T-cell (primary cell): ENCODE measurements around the gene GATC. TPM values are rescaled to one million over a fixed set of nuclear protein-coding genes. Genes with fewer than 3 reads are reported as not detected.

Experiments used
- ATAC-seq, 4 experiments: fragments of 200-7000 bp in 3 of 4; fragments of 150-1000 bp in 1 of 4; cut with Tn5 transposase; replicated peaks in 1 of 4; 1 replicate in 3 of 4; 2 replicates in 1 of 4; pipeline ENCODE4 v1.10.0; 2021; ENCODE audit warnings: moderate library complexity in 3 of 4, mild to moderate bottlenecking in 2 of 4, moderate number of reproducible peaks in 1 of 4
- CTCF ChIA-PET, 2 donors: fragments of 300-600 bp; sonication (Branson Sonifier 250); formaldehyde crosslinking; loops; one replicate each; lab custom pipeline; 2022; ENCODE audit warnings: antibody characterized with exemption in 2 of 2; lab: Charles Lee
- POLR2A ChIA-PET, 2 donors: fragments of 300-600 bp; sonication (Branson Sonifier 250); formaldehyde crosslinking; loops; one replicate each; lab custom pipeline; 2022; ENCODE audit warnings: antibody characterized with exemption in 2 of 2; lab: Charles Lee
- DNase-seq, 35 experiments: peaks; one replicate each; pipeline versions ENCODE4 v3.0.0 to v3.0.0-alpha.2; 2013 to 2023
- H3K27ac ChIP-seq: one replicate; pipeline ENCODE4 v1.5.1; 2013; ENCODE audit warnings: low read length
- H3K27me3 ChIP-seq, 2 experiments: replicated peaks in 1 of 2; 1 replicate in 1 of 2; 2 replicates in 1 of 2; pipeline versions ENCODE4 v1.6.1 to v1.7.0; 2013; ENCODE audit warnings: low read length in 1 of 2, mixed read lengths in 1 of 2; ENCODE audit not compliant: control insufficient read depth in 2 of 2, insufficient read depth in 2 of 2; ENCODE audit errors: extremely low read depth in 1 of 2
- H3K36me3 ChIP-seq, 2 donors: 1 replicate in 1 of 2; 2 replicates in 1 of 2; pipeline versions ENCODE4 v1.6.1 to v1.7.0; 2013; ENCODE audit warnings: low read length in 1 of 2; ENCODE audit not compliant: control insufficient read depth in 2 of 2, insufficient read depth in 1 of 2; ENCODE audit errors: extremely low read depth in 1 of 2
- H3K4me1 ChIP-seq, 2 experiments: 1 replicate in 1 of 2; 2 replicates in 1 of 2; pipeline versions ENCODE4 v1.6.1 to v1.7.0; 2013; ENCODE audit warnings: low read length in 2 of 2, mixed read lengths in 1 of 2; ENCODE audit not compliant: insufficient read depth in 2 of 2, control insufficient read depth in 1 of 2; ENCODE audit errors: extremely low read depth in 1 of 2
- H3K4me3 ChIP-seq, 2 donors: 1 replicate in 1 of 2; 2 replicates in 1 of 2; pipeline versions ENCODE4 v1.5.1 to v1.7.0; 2013; ENCODE audit warnings: mild to moderate bottlenecking in 2 of 2, low read length in 1 of 2, moderate library complexity in 1 of 2; ENCODE audit not compliant: control insufficient read depth in 1 of 2; ENCODE audit errors: extremely low read depth in 1 of 2
- H3K9me3 ChIP-seq: 2 replicates; pipeline ENCODE4 v1.7.0; 2013
- H3K27ac Mint-ChIP-seq, 2 donors: one replicate each; pipeline ENCODE4 v1.8.0; 2020 to 2021; ENCODE audit warnings: mild to moderate bottlenecking in 2 of 2, mixed read lengths in 2 of 2
- H3K27me3 Mint-ChIP-seq, 2 donors: one replicate each; pipeline ENCODE4 v1.8.0; 2021 to 2022; ENCODE audit warnings: mixed read lengths in 2 of 2
- H3K36me3 Mint-ChIP-seq: one replicate; pipeline ENCODE4 v1.8.0; 2021; ENCODE audit warnings: mixed read lengths
- H3K4me1 Mint-ChIP-seq, 3 donors: one replicate each; pipeline ENCODE4 v1.8.0; 2020 to 2022; ENCODE audit warnings: mixed read lengths in 3 of 3, mild to moderate bottlenecking in 1 of 3
- H3K4me3 Mint-ChIP-seq, 3 donors: one replicate each; pipeline ENCODE4 v1.8.0; 2020 to 2022; ENCODE audit warnings: mild to moderate bottlenecking in 3 of 3, mixed read lengths in 3 of 3, moderate library complexity in 3 of 3
- H3K9me3 Mint-ChIP-seq, 3 donors: one replicate each; pipeline ENCODE4 v1.8.0; 2020 to 2022; ENCODE audit warnings: mixed read lengths in 3 of 3
- WGBS: methylation state at CpG from one replicate; pipeline ENCODE4 v1.1.5; 2013; ENCODE audit warnings: missing lambda C conversion rate; ENCODE audit not compliant: insufficient coverage; 5-methylcytosine and 5-hydroxymethylcytosine counted together
- total RNA-seq, 35 experiments: library from RNA in 6 of 35; stranded (reverse) in 6 of 35; fragments of 120-200 nt in 1 of 35; gene quantifications; one replicate each; pipeline versions ENCODE4 v1.2.1 to v1.2.4 and lab custom pipeline; 2013 to 2026

GATC gene
- total RNA-seq, 5 donors from 2014 or later (not counting 1 experiment from before 2014, with no cell fraction given): 15.9 to 47.2 (median 30.3) TPM

GRCh38 chr12:120432772-120433525, 13.3 kb upstream of the GATC start:
- Histone ChIP-seq H3K36me3 (no peaks in the 10 kb centered on the region), H3K4me3 (no peak overlapping the region), H3K9me3 (no peaks in the 10 kb centered on the region), H3K27me3 (peaks cover 2 to 32% of the 10 kb centered on the region in 2 experiments), H3K4me1 (peaks cover 4 to 14% of the 10 kb centered on the region in 2 experiments), H3K27ac (no peak overlapping the region)
- ATAC-seq (no peak), DNase-seq (no peak)
- Mint-ChIP-seq H3K9me3 (no peaks in the 10 kb centered on the region), H3K36me3 (no peaks in the 10 kb centered on the region), H3K27ac (peak overlapping the region in 1 of 2 donors; percentile 28), H3K27me3 (peaks cover 0 to 8% of the 10 kb centered on the region in 2 donors), H3K4me1 (peaks cover 9 to 14% (median 10%) of the 10 kb centered on the region in 3 donors), H3K4me3 (no peak overlapping the region)
- ChIA-PET POLR2A (no interaction called here), CTCF (no interaction called here)
- WGBS: 74% methylated on average over 4 of the region's 10 CpGs

- Histone ChIP-seq H3K4me3 (peak within 1 kb of the TSS; percentile 85 to 93), H3K4me1 (peaks cover 20 to 26% of the 10 kb centered on the region in 2 experiments), H3K27ac (peak within 1 kb of the TSS; percentile 79), H3K9me3 (no peaks in the 10 kb centered on the region), H3K36me3 (peaks cover 2 to 20% of the 10 kb centered on the region in 2 donors), H3K27me3 (peaks cover 0 to 5% of the 10 kb centered on the region in 2 experiments)
- H3K9me3 Mint-ChIP-seq: no peaks in the 10 kb centered on the region
- H3K4me1 Mint-ChIP-seq: peaks cover 29 to 30% (median 29%) of the 10 kb centered on the region in 3 donors
- peaks cover 6% of the 10 kb centered on the region for H3K36me3 Mint-ChIP-seq
- ChIA-PET POLR2A (interaction anchor here in 1 of 2 donors (0.5 to 0.8 kb wide), 4 partner anchors 58 to 1211 kb away, joined by 3 to 4 read pairs (median 3); partner anchors contain the start of gene COQ5), CTCF (interaction anchor here (0.6 to 2.1 kb wide), 10 partner anchors 10 to 272 kb away, joined by 3 to 14 read pairs (median 4); partner anchors contain the start of genes COQ5 (in 1 of the 2), DYNLL1 (in 1 of the 2), POP5 (in 1 of the 2) and SIRT4 (in 1 of the 2))
- peaks cover 0 to 3% of the 10 kb centered on the region in 2 donors for H3K27me3 Mint-ChIP-seq
- 0% methylated on average over 55 of the region's 59 CpGs for WGBS
- peak within 1 kb of the TSS; percentile 92 to 94 for H3K27ac Mint-ChIP-seq
- H3K4me3 Mint-ChIP-seq: peak within 1 kb of the TSS; percentile 86 to 95 (median 94)
- peak; percentile 87 to 100 (median 97) for DNase-seq
- ATAC-seq: peak; percentile 95 to 98 (median 97)
These were observed 8.3 kb upstream of the GATC start, which contains the start of gene COX6A1 for GRCh38 chr12:120437735-120438494. TSS of gene COX6A1 (plus strand) at chr12:120438113. CDS start at chr12:120438127, 14 bp downstream.

GRCh38 chr12:120438495-120439198, 7.6 kb upstream of the GATC start:
- ChIA-PET POLR2A (interaction anchor here (0.6 kb wide), 3 partner anchors 13 to 122 kb away, joined by 3 read pairs; no protein-coding TSS in a partner anchor), CTCF (interaction anchor here (0.6 to 2.1 kb wide), 11 partner anchors 9 to 881 kb away, joined by 3 to 14 read pairs (median 4); partner anchors contain the start of genes COQ5 (in 1 of the 2), DYNLL1 (in 1 of the 2), SIRT4 (in 1 of the 2) and SRSF9 (in 1 of the 2))
- H3K27ac Mint-ChIP-seq: peak overlapping the region; percentile 92 to 94
- peaks cover 9% of the 10 kb centered on the region for H3K36me3 Mint-ChIP-seq
- Histone ChIP-seq H3K27ac (peak overlapping the region; percentile 79), H3K4me1 (peaks cover 20 to 26% of the 10 kb centered on the region in 2 experiments), H3K9me3 (no peaks in the 10 kb centered on the region), H3K4me3 (peak overlapping the region; percentile 85 to 93), H3K36me3 (peaks cover 2 to 25% of the 10 kb centered on the region in 2 donors), H3K27me3 (no peaks in the 10 kb centered on the region)
- H3K9me3 Mint-ChIP-seq: no peaks in the 10 kb centered on the region
- H3K4me3 Mint-ChIP-seq: peak overlapping the region; percentile 86 to 95 (median 94)
- DNase-seq (no peak), ATAC-seq (peak in 1 of 4 experiments; percentile 0)
- H3K27me3 Mint-ChIP-seq: no peaks in the 10 kb centered on the region
- 35% methylated on average over 13 of the region's 17 CpGs for WGBS
- peaks cover 29 to 30% (median 29%) of the 10 kb centered on the region in 3 donors for H3K4me1 Mint-ChIP-seq

- peaks cover 29 to 39% (median 33%) of the 10 kb centered on the region in 3 donors for H3K4me1 Mint-ChIP-seq
- ChIA-PET POLR2A (interaction anchor here (0.6 to 1.0 kb wide), 3 partner anchors 25 to 1611 kb away, joined by 3 to 4 read pairs (median 4); no protein-coding TSS in a partner anchor), CTCF (interaction anchor here in 1 of 2 donors (0.9 to 1.4 kb wide), 5 partner anchors 12 to 142 kb away, joined by 3 to 6 read pairs (median 4); partner anchors contain the start of gene POP5)
- Histone ChIP-seq H3K9me3 (no peaks in the 10 kb centered on the region), H3K27me3 (no peaks in the 10 kb centered on the region), H3K4me1 (peaks cover 20 to 26% of the 10 kb centered on the region in 2 experiments), H3K27ac (peak overlapping the region; percentile 49), H3K4me3 (no peak overlapping the region), H3K36me3 (peaks cover 2 to 30% of the 10 kb centered on the region in 2 donors)
- H3K4me3 Mint-ChIP-seq: peak overlapping the region in 2 of 3 donors; percentile 60 to 86
- ATAC-seq: peak; percentile 30 to 44 (median 36)
- peak overlapping the region in 1 of 2 donors; percentile 28 for H3K27ac Mint-ChIP-seq
- peaks cover 17% of the 10 kb centered on the region for H3K36me3 Mint-ChIP-seq
- WGBS: 0% methylated on average over 3 of the region's 6 CpGs
- peak; percentile 46 to 91 (median 72) for DNase-seq
- H3K9me3 Mint-ChIP-seq: no peaks in the 10 kb centered on the region
- no peaks in the 10 kb centered on the region for H3K27me3 Mint-ChIP-seq
These were observed 6.5 kb upstream of the GATC start for GRCh38 chr12:120439646-120440247.

- ChIA-PET CTCF (interaction anchor here in 1 of 2 donors (1.6 kb wide), 1 partner anchor 9 kb away, joined by 4 read pairs; no protein-coding TSS in a partner anchor), POLR2A (interaction anchor here in 1 of 2 donors (0.5 kb wide), 1 partner anchor 1958 kb away, joined by 6 read pairs; no protein-coding TSS in a partner anchor)
- peaks cover 22% of the 10 kb centered on the region for H3K36me3 Mint-ChIP-seq
- H3K27ac ChIP-seq: no peak overlapping the region
- no peaks in the 10 kb centered on the region for H3K27me3 ChIP-seq
- H3K4me3 ChIP-seq: no peak overlapping the region
- 100% methylated on average over 1 of the region's 2 CpGs for WGBS
- H3K9me3 ChIP-seq: no peaks in the 10 kb centered on the region
- H3K36me3 ChIP-seq: peaks cover 2 to 36% of the 10 kb centered on the region in 2 donors
- H3K27ac Mint-ChIP-seq: no peak overlapping the region
- H3K4me1 Mint-ChIP-seq: peaks cover 43 to 52% (median 44%) of the 10 kb centered on the region in 3 donors
- peak overlapping the region; percentile 97 to 98 (median 98) for H3K4me3 Mint-ChIP-seq
- no peak for ATAC-seq
- H3K27me3 Mint-ChIP-seq: no peaks in the 10 kb centered on the region
- no peak for DNase-seq
- H3K9me3 Mint-ChIP-seq: no peaks in the 10 kb centered on the region
- H3K4me1 ChIP-seq: peaks cover 16 to 34% of the 10 kb centered on the region in 2 experiments
These were observed 1.6 kb upstream of the GATC start for GRCh38 chr12:120444676-120445075.
